Measurements from ENCODE around the gene GRID2.
"Not testable (repeated sequence)": the region's sequence is repeated elsewhere in the genome, so short reads cannot be mapped to it uniquely, and the experiment has no call there.

Gene GRID2

GRCh38 chr4:92444143-92444843 is 140.5 kb downstream of the GRID2 start:
- DNase-seq: not testable (repeated sequence)

GRCh38 chr4:92445127-92445526 is 141.4 kb downstream of the GRID2 start:
- DNase-seq: no peak

- DNase-seq: no peak
These were observed 143.6 kb downstream of the GRID2 start for GRCh38 chr4:92447255-92447905.

- DNase-seq: not testable (repeated sequence)
These were observed 144.4 kb downstream of the GRID2 start for GRCh38 chr4:92448176-92448575.

GRCh38 chr4:92450694-92451093 is 146.9 kb downstream of the GRID2 start:
- no peak for DNase-seq

- no peak for DNase-seq
These were observed 148.0 kb downstream of the GRID2 start for GRCh38 chr4:92451782-92452181.

GRCh38 chr4:92452383-92452782 is 148.6 kb downstream of the GRID2 start:
- not testable (repeated sequence) for DNase-seq

GRCh38 chr4:92455329-92455839 is 151.6 kb downstream of the GRID2 start:
- no peak for DNase-seq

- DNase-seq: no peak
These were observed 152.2 kb downstream of the GRID2 start for GRCh38 chr4:92455951-92456350.

- DNase-seq: no peak
These were observed 158.0 kb downstream of the GRID2 start for GRCh38 chr4:92461732-92462131.

- no peak for DNase-seq
These were observed 173.5 kb downstream of the GRID2 start for GRCh38 chr4:92477298-92477697.

- DNase-seq: no peak
These were observed 179.6 kb downstream of the GRID2 start for GRCh38 chr4:92483341-92483740.

GRCh38 chr4:92488496-92488895 is 184.7 kb downstream of the GRID2 start:
- no peak for DNase-seq

GRCh38 chr4:92497141-92497540 is 193.4 kb downstream of the GRID2 start:
- DNase-seq: no peak

GRCh38 chr4:92501456-92501855 is 197.7 kb downstream of the GRID2 start:
- DNase-seq: no peak

GRCh38 chr4:92506933-92507332 is 203.2 kb downstream of the GRID2 start:
- no peak for DNase-seq

GRCh38 chr4:92514627-92515026 is 210.9 kb downstream of the GRID2 start:
- DNase-seq: no peak

- no peak for DNase-seq
These were observed 212.7 kb downstream of the GRID2 start for GRCh38 chr4:92516450-92516849.

GRCh38 chr4:92519727-92520126 is 216.0 kb downstream of the GRID2 start:
- DNase-seq: no peak

- DNase-seq: no peak
These were observed 216.8 kb downstream of the GRID2 start for GRCh38 chr4:92520563-92520962.

GRCh38 chr4:92521941-92522340 is 218.2 kb downstream of the GRID2 start:
- no peak for DNase-seq

GRCh38 chr4:92522356-92522755 is 218.6 kb downstream of the GRID2 start:
- DNase-seq: no peak

GRCh38 chr4:92524131-92524530 is 220.4 kb downstream of the GRID2 start:
- DNase-seq: no peak

- DNase-seq: no peak
These were observed 224.8 kb downstream of the GRID2 start for GRCh38 chr4:92528541-92528940.
